ENCODE results near the gene P2RX4.
"Not testable (repeated sequence)": the region's sequence is repeated elsewhere in the genome, so short reads cannot be mapped to it uniquely, and the experiment has no call there.

P2RX4 gene

GRCh38 chr12:121279507-121279915 lies 69.6 kb downstream of the P2RX4 start:
- DNase-seq: no peak

- not testable (repeated sequence) for DNase-seq
Measured at GRCh38 chr12:121280531-121280930, 70.6 kb downstream of the P2RX4 start.

GRCh38 chr12:121281116-121281515 lies 71.2 kb downstream of the P2RX4 start:
- not testable (repeated sequence) for DNase-seq

- no peak for DNase-seq
Measured at GRCh38 chr12:121282072-121282742, 72.3 kb downstream of the P2RX4 start.

- not testable (repeated sequence) for DNase-seq
Measured at GRCh38 chr12:121282910-121283309, 73.0 kb downstream of the P2RX4 start.

GRCh38 chr12:121283388-121283787 lies 73.5 kb downstream of the P2RX4 start:
- DNase-seq: no peak
